ENCODE measurements around the gene SLC13A4. TPM values are rescaled to one million over a fixed set of nuclear protein-coding genes. Genes with fewer than 3 reads are reported as not detected.
A peak's percentile ranks its signal among the peaks of the same experiment; 100 is the strongest.
"Not testable (repeated sequence)": the region's sequence is repeated elsewhere in the genome, so short reads cannot be mapped to it uniquely, and the experiment has no call there.

Gene SLC13A4
- total RNA-seq, 1 donor from 2014 or later, result 0.08 TPM

DNA sequence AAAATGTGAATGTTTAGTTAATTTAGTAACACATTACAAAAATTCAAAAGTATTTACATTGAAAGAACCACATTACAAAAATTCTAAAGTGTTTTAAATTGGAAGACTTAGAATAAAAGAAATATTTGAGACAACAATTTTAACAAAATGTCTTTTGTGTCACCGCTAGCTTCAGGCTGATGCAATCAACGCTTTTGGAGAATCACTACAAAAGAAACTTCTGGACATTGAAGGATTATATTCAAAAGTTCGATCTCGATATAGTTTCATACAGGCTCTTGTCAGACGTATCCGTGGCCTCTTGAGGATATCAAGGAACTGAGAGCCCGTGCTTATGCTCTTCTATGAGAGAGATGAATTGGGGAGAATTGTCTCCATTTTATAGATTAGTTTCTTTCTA, 79.8 kb downstream of the SLC13A4 start:
- Histone ChIP-seq H3K27me3 (ENCODE audit: control insufficient read depth, insufficient read depth, low read length) (no peaks in the 10 kb centered on the region), H3K36me3 (ENCODE audit: control insufficient read depth, insufficient read depth, low read length) (peaks cover 1% of the 10 kb centered on the region), H3K4me3 (ENCODE audit: low read depth, low read length) (no peak overlapping the region)
- DNase-seq (ENCODE audit: low read depth), result no peak
- no peak for TF ChIP-seq CTCF (IDR thresholded peaks at IDR 0.05; ENCODE audit: insufficient read depth, low read length, poor library complexity, severe bottlenecking)

- TF ChIP-seq CTCF (IDR thresholded peaks at IDR 0.05; ENCODE audit: insufficient read depth, low read length, poor library complexity, severe bottlenecking), result no peak
- H3K4me3 ChIP-seq (ENCODE audit: low read depth, low read length), result no peak overlapping the region
- H3K27me3 ChIP-seq (ENCODE audit: control insufficient read depth, insufficient read depth, low read length), result no peaks in the 10 kb centered on the region
- H3K36me3 ChIP-seq (ENCODE audit: control insufficient read depth, insufficient read depth, low read length), result peaks cover 1% of the 10 kb centered on the region
- no peak for DNase-seq (ENCODE audit: low read depth)
Measured at GRCh38 chr7:135647755-135648154, 80.2 kb downstream of the SLC13A4 start.

DNA sequence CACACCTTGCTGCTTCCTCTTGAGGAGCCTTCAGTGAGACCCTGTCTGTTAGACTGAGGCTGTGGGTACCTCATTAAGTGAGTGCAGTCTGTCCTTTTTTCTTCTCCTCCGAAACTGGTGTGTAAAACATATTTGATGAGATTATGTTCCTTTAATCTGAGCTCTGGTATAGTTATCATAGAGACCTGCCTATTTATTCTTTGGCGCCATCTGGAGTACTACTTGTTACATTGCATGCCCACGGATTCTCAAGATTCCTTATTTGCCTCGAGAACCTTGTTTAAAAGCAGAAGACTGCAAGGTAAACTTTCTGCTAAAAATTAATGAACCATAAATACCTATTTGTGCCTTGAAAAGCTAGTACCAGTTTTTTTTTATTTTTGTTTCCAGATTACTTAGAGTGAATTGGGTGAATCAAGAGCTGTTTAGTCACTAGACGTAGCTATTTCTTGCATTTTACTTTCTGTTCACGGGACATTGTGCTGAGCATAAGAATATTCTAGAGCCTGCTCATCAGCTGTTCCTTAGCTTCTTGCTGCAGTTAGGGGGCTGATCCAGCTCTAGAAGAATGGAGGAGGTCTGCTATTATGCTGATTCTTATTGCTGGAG, 82.6 kb downstream of the SLC13A4 start:
- peak; percentile 76 for TF ChIP-seq CTCF (IDR thresholded peaks at IDR 0.05; ENCODE audit: insufficient read depth, low read length, poor library complexity, severe bottlenecking)
- DNase-seq (ENCODE audit: low read depth), result no peak
- Histone ChIP-seq H3K27me3 (ENCODE audit: control insufficient read depth, insufficient read depth, low read length) (no peaks in the 10 kb centered on the region), H3K36me3 (ENCODE audit: control insufficient read depth, insufficient read depth, low read length) (no peaks in the 10 kb centered on the region), H3K4me3 (ENCODE audit: low read depth, low read length) (no peak overlapping the region)

- Histone ChIP-seq H3K4me3 (ENCODE audit: low read depth, low read length) (no peak overlapping the region), H3K27me3 (ENCODE audit: control insufficient read depth, insufficient read depth, low read length) (no peaks in the 10 kb centered on the region), H3K36me3 (ENCODE audit: control insufficient read depth, insufficient read depth, low read length) (no peaks in the 10 kb centered on the region)
- TF ChIP-seq CTCF (IDR thresholded peaks at IDR 0.05; ENCODE audit: insufficient read depth, low read length, poor library complexity, severe bottlenecking), result no peak
- DNase-seq (ENCODE audit: low read depth), result no peak
Measured at GRCh38 chr7:135644729-135645128, 83.3 kb downstream of the SLC13A4 start.

GRCh38 chr7:135644154-135644553, 83.8 kb downstream of the SLC13A4 start:
- no peak for TF ChIP-seq CTCF (IDR thresholded peaks at IDR 0.05; ENCODE audit: insufficient read depth, low read length, poor library complexity, severe bottlenecking)
- Histone ChIP-seq H3K27me3 (ENCODE audit: control insufficient read depth, insufficient read depth, low read length) (no peaks in the 10 kb centered on the region), H3K4me3 (ENCODE audit: low read depth, low read length) (no peak overlapping the region), H3K36me3 (ENCODE audit: control insufficient read depth, insufficient read depth, low read length) (no peaks in the 10 kb centered on the region)
- no peak for DNase-seq (ENCODE audit: low read depth)

GRCh38 chr7:135639690-135640089, 88.3 kb downstream of the SLC13A4 start:
- not testable (repeated sequence) for H3K36me3 ChIP-seq (ENCODE audit: control insufficient read depth, insufficient read depth, low read length); DNase-seq (ENCODE audit: low read depth); H3K27me3 ChIP-seq (ENCODE audit: control insufficient read depth, insufficient read depth, low read length); H3K4me3 ChIP-seq (ENCODE audit: low read depth, low read length)

All from kidney epithelial cell (primary cell).